HG02571 (cell line): ENCODE data around the gene PLEKHG5.

ENCODE experiments used
- ATAC-seq: cut with Tn5 transposase; IDR thresholded peaks from one replicate; pipeline ENCODE4 v1.9.1; 2021; ENCODE audit warnings: mild to moderate bottlenecking, moderate library complexity; ENCODE audit not compliant: unreplicated experiment

PLEKHG5 gene

GRCh38 chr1:6491480-6491962, at the start of gene PLEKHG5:
PLEKHG5 (minus strand) TSS chr1:6491667; CDS start chr1:6477571, 14,096 bp downstream.
- no peak for ATAC-seq

GRCh38 chr1:6538956-6539355, 47.5 kb upstream of the PLEKHG5 start:
- no peak for ATAC-seq

- no peak for ATAC-seq
Measured at GRCh38 chr1:6536291-6536690, 44.8 kb upstream of the PLEKHG5 start.

GRCh38 chr1:6535214-6535613, 43.7 kb upstream of the PLEKHG5 start:
- no peak for ATAC-seq

- no peak for ATAC-seq
Measured at GRCh38 chr1:6534248-6534822, 42.9 kb upstream of the PLEKHG5 start.

- ATAC-seq, result no peak
Measured at GRCh38 chr1:6531996-6532395, 40.5 kb upstream of the PLEKHG5 start.

- ATAC-seq, result no peak
Measured at GRCh38 chr1:6530504-6531160, 39.2 kb upstream of the PLEKHG5 start.

- no peak for ATAC-seq
Measured at GRCh38 chr1:6528492-6528891, 37.0 kb upstream of the PLEKHG5 start.

GRCh38 chr1:6526316-6526715, 34.8 kb upstream of the PLEKHG5 start:
- ATAC-seq, result no peak

- no peak for ATAC-seq
Measured at GRCh38 chr1:6523566-6523965, 32.1 kb upstream of the PLEKHG5 start.

- no peak for ATAC-seq
Measured at GRCh38 chr1:6521536-6521935, 30.1 kb upstream of the PLEKHG5 start.

GRCh38 chr1:6519935-6520671, 28.6 kb upstream of the PLEKHG5 start:
- ATAC-seq, result no peak

GRCh38 chr1:6519491-6519934, 28.0 kb upstream of the PLEKHG5 start:
- no peak for ATAC-seq

- ATAC-seq, result no peak
Measured at GRCh38 chr1:6517435-6517851, 26.0 kb upstream of the PLEKHG5 start.

- ATAC-seq, result no peak
Measured at GRCh38 chr1:6515771-6516170, 24.3 kb upstream of the PLEKHG5 start.

- no peak for ATAC-seq
Measured at GRCh38 chr1:6513320-6513801, 21.9 kb upstream of the PLEKHG5 start.

- ATAC-seq, result no peak
Measured at GRCh38 chr1:6512908-6513280, 21.4 kb upstream of the PLEKHG5 start.

GRCh38 chr1:6512245-6512907, 20.9 kb upstream of the PLEKHG5 start:
- no peak for ATAC-seq

- ATAC-seq, result no peak
Measured at GRCh38 chr1:6511561-6512244, 20.2 kb upstream of the PLEKHG5 start.

- ATAC-seq, result no peak
Measured at GRCh38 chr1:6511056-6511455, 19.6 kb upstream of the PLEKHG5 start.

GRCh38 chr1:6510493-6510892, 19.0 kb upstream of the PLEKHG5 start:
- no peak for ATAC-seq
